H1 (cell line): ENCODE data around the gene RAB40C. TPM values are rescaled to one million over a fixed set of nuclear protein-coding genes. Genes with fewer than 3 reads are reported as not detected.

Experiments used
- CTCF ChIA-PET: fragments of 300-600 bp; sonication (Branson Sonifier 250); formaldehyde crosslinking; loops from one replicate; lab custom pipeline; 2021; ENCODE audit not compliant: partially characterized antibody; lab: Charles Lee
- POLR2A ChIA-PET: fragments of 300-600 bp; sonication (Branson Sonifier 250); formaldehyde crosslinking; loops from one replicate; lab custom pipeline; 2021; ENCODE audit warnings: inconsistent platforms; ENCODE audit not compliant: partially characterized antibody; lab: Charles Lee
- DNase-seq, 2 experiments: peaks; one replicate each; pipeline versions ENCODE4 v3.0.0 to v3.0.0-alpha.2; 2010 to 2022; ENCODE audit warnings: low spot score in 2 of 2, low read depth in 1 of 2, mixed read lengths in 1 of 2
- FAIRE-seq: peaks from 2 replicates; lab custom pipeline; 2011; peaks lifted over from hg19 to GRCh38; lab: Jason Lieb, UNC
- H2AFZ ChIP-seq: 2 replicates; pipeline ENCODE4 v1.8.1; 2012; ENCODE audit warnings: low read length, inconsistent platforms
- H2AK5ac ChIP-seq: 2 replicates; pipeline ENCODE4 v1.6.1; 2013; ENCODE audit warnings: low read depth, low read length
- H2BK120ac ChIP-seq: replicated peaks from 2 replicates; pipeline ENCODE3; 2013; ENCODE audit warnings: low read depth, low read length, inconsistent platforms
- H2BK12ac ChIP-seq: 2 replicates; pipeline ENCODE4 v1.6.1; 2013; ENCODE audit warnings: low read depth, low read length
- H2BK15ac ChIP-seq: 2 replicates; pipeline ENCODE4 v1.6.1; 2013; ENCODE audit warnings: low read length
- H2BK20ac ChIP-seq: 2 replicates; pipeline ENCODE4 v1.6.1; 2013; ENCODE audit warnings: low read length
- H2BK5ac ChIP-seq: 2 replicates; pipeline ENCODE4 v1.6.1; 2013; ENCODE audit warnings: low read depth, low read length
- H3K14ac ChIP-seq: 2 replicates; pipeline ENCODE4 v1.6.1; 2013; ENCODE audit warnings: inconsistent platforms; ENCODE audit not compliant: insufficient read length
- H3K18ac ChIP-seq: 2 replicates; pipeline ENCODE4 v1.6.1; 2013; ENCODE audit warnings: low read length; ENCODE audit errors: extremely low read depth
- H3K23ac ChIP-seq: 2 replicates; pipeline ENCODE4 v1.6.1; 2013; ENCODE audit warnings: inconsistent platforms; ENCODE audit not compliant: insufficient read length
- H3K23me2 ChIP-seq: 2 replicates; pipeline ENCODE4 v1.6.1; 2013; ENCODE audit warnings: low read depth, low read length
- H3K27ac ChIP-seq: 2 replicates; pipeline ENCODE4 v1.6.1; 2011; ENCODE audit warnings: low read depth, low read length, inconsistent platforms
- H3K27me3 ChIP-seq, 4 experiments: replicated peaks in 1 of 4; 1 replicate in 1 of 4; 2 replicates in 3 of 4; pipeline versions ENCODE4 v1.6.1 to v1.8.1; 2011 to 2013; ENCODE audit warnings: low read length in 3 of 4, mild to moderate bottlenecking in 3 of 4, inconsistent platforms in 2 of 4, mixed read lengths in 2 of 4, moderate library complexity in 1 of 4; ENCODE audit not compliant: control insufficient read depth in 3 of 4, insufficient read depth in 3 of 4; ENCODE audit errors: extremely low read depth in 1 of 4
- H3K36me3 ChIP-seq, 4 experiments: 2 replicates each; pipeline versions ENCODE4 v1.6.1 to v1.8.1; 2011 to 2013; ENCODE audit warnings: mild to moderate bottlenecking in 4 of 4, low read length in 3 of 4, moderate library complexity in 2 of 4, control low read depth in 1 of 4, inconsistent platforms in 1 of 4; ENCODE audit not compliant: insufficient read depth in 4 of 4, control insufficient read depth in 2 of 4
- H3K4ac ChIP-seq: replicated peaks from 2 replicates; pipeline ENCODE3; 2013; ENCODE audit warnings: low read length, low read depth, mixed read lengths, inconsistent platforms; ENCODE audit not compliant: insufficient read length
- H3K4me1 ChIP-seq, 4 experiments: replicated peaks in 1 of 4; 1 replicate in 1 of 4; 2 replicates in 3 of 4; pipeline versions ENCODE4 v1.6.1 to v1.8.1; 2011 to 2013; ENCODE audit warnings: low read length in 3 of 4, inconsistent platforms in 2 of 4, mixed read lengths in 1 of 4; ENCODE audit not compliant: insufficient read depth in 4 of 4, control insufficient read depth in 3 of 4
- H3K4me2 ChIP-seq, 2 experiments: 2 replicates each; pipeline versions ENCODE4 v1.6.1 to v1.8.1; 2011 to 2013; ENCODE audit warnings: low read depth in 2 of 2, low read length in 2 of 2, control low read depth in 1 of 2, inconsistent platforms in 1 of 2, mild to moderate bottlenecking in 1 of 2; ENCODE audit not compliant: insufficient read depth in 1 of 2
- H3K4me3 ChIP-seq, 4 experiments: fragments of 200-600, 300-600 bp in 1 of 4; sonication (generic), shearing (Covaris generic), sonication (Bioruptor Twin) in 1 of 4; 2 replicates each; pipeline versions ENCODE4 v1.5.1 to v1.8.1; 2011 to 2016; ENCODE audit warnings: low read length in 4 of 4, low read depth in 3 of 4, control low read depth in 2 of 4, inconsistent platforms in 2 of 4, mild to moderate bottlenecking in 2 of 4, mixed read lengths in 1 of 4, moderate library complexity in 1 of 4; ENCODE audit not compliant: insufficient read depth in 2 of 4; ENCODE audit errors: extremely low read depth in 1 of 4
- H3K56ac ChIP-seq: replicated peaks from 2 replicates; pipeline ENCODE3; 2013; ENCODE audit warnings: low read depth, mild to moderate bottlenecking, mixed read lengths, low read length, inconsistent platforms; ENCODE audit not compliant: insufficient read length
- H3K79me1 ChIP-seq: 2 replicates; pipeline ENCODE4 v1.6.1; 2013; ENCODE audit warnings: low read depth, low read length, control low read depth
- H3K79me2 ChIP-seq, 2 experiments: 2 replicates each; pipeline versions ENCODE4 v1.6.1 to v1.8.1; 2012 to 2013; ENCODE audit warnings: low read length in 2 of 2, mild to moderate bottlenecking in 2 of 2, inconsistent platforms in 1 of 2; ENCODE audit not compliant: insufficient read depth in 2 of 2, control insufficient read depth in 1 of 2
- H3K9ac ChIP-seq, 4 experiments: replicated peaks in 1 of 4; 1 replicate in 1 of 4; 2 replicates in 3 of 4; pipeline versions ENCODE4 v1.6.1 to v1.8.1; 2011 to 2013; ENCODE audit warnings: low read depth in 3 of 4, low read length in 3 of 4, control low read depth in 2 of 4, mild to moderate bottlenecking in 2 of 4, moderate library complexity in 2 of 4, inconsistent platforms in 1 of 4; ENCODE audit errors: extremely low read depth in 1 of 4
- H3K9me3 ChIP-seq, 2 experiments: 2 replicates each; pipeline versions ENCODE4 v1.6.1 to v1.8.1; 2012 to 2013; ENCODE audit warnings: mild to moderate bottlenecking in 2 of 2, moderate library complexity in 2 of 2, control low read depth in 1 of 2, inconsistent platforms in 1 of 2, low read depth in 1 of 2, low read length in 1 of 2, mixed read lengths in 1 of 2; ENCODE audit not compliant: insufficient read depth in 2 of 2
- H4K20me1 ChIP-seq, 2 experiments: replicated peaks in 1 of 2; 2 replicates each; pipeline versions ENCODE3 to v1.8.1; 2011 to 2013; ENCODE audit warnings: inconsistent platforms in 2 of 2, low read length in 2 of 2, mild to moderate bottlenecking in 1 of 2; ENCODE audit not compliant: insufficient read depth in 2 of 2, control insufficient read depth in 1 of 2
- H4K5ac ChIP-seq: 2 replicates; pipeline ENCODE4 v1.6.1; 2013; ENCODE audit warnings: low read length, low read depth, mixed read lengths, inconsistent platforms; ENCODE audit not compliant: insufficient read length
- H4K8ac ChIP-seq: 2 replicates; pipeline ENCODE4 v1.8.0; 2013; ENCODE audit warnings: mild to moderate bottlenecking, moderate library complexity, low read length, inconsistent platforms; ENCODE audit not compliant: insufficient read depth; ENCODE audit errors: extremely low read depth
- H4K91ac ChIP-seq: replicated peaks from 2 replicates; pipeline ENCODE3; 2013; ENCODE audit warnings: low read length, mixed read lengths, inconsistent platforms; ENCODE audit not compliant: insufficient read length
- ASH2L ChIP-seq: fragments of 200-600, 300-600 bp; sonication (generic); IDR thresholded peaks from one replicate; pipeline ENCODE4 v1.7.1; 2017; ENCODE audit warnings: low read length
- CHD2 ChIP-seq: IDR thresholded peaks from 2 replicates; pipeline ENCODE4 v1.6.1; 2012; ENCODE audit warnings: low read length, improper control_type of control experiment
- EP300 ChIP-seq, 2 experiments: IDR thresholded peaks; 1 replicate in 1 of 2; 2 replicates in 1 of 2; pipeline ENCODE4 v1.6.1; 2011 to 2012; ENCODE audit warnings: low read depth in 2 of 2, low read length in 2 of 2, mild to moderate bottlenecking in 2 of 2, borderline replicate concordance in 1 of 2, inconsistent platforms in 1 of 2, moderate library complexity in 1 of 2
- EZH2 ChIP-seq: fragments of 200-600 bp; sonication (generic); IDR thresholded peaks from 2 replicates; pipeline ENCODE4 v1.7.1; 2012; ENCODE audit warnings: low read depth, mild to moderate bottlenecking, moderate library complexity, low read length, inconsistent platforms; ENCODE audit not compliant: severe bottlenecking
- SIN3A ChIP-seq, 2 experiments: IDR thresholded peaks in 1 of 2; conservative IDR thresholded peaks in 1 of 2; 2 replicates each; pipeline ENCODE4 v1.6.1; 2011 to 2012; ENCODE audit warnings: low read length in 2 of 2, improper control_type of control experiment in 1 of 2, low read depth in 1 of 2, mild to moderate bottlenecking in 1 of 2
- SIRT6 ChIP-seq: IDR thresholded peaks from one replicate; pipeline ENCODE4 v1.7.1; 2012; ENCODE audit warnings: low read length, inconsistent platforms
- TCF12 ChIP-seq: IDR thresholded peaks from 2 replicates; pipeline ENCODE4 v1.6.1; 2011; ENCODE audit warnings: low read depth, mild to moderate bottlenecking, low read length
- WGBS, 2 experiments: shearing (Covaris generic) in 1 of 2; methylation state at CpG; one replicate each; pipeline versions ENCODE4 v1.1.6 to v1.1.7; 2013 to 2015; ENCODE audit warnings: low lambda C conversion rate in 2 of 2, mixed read lengths in 2 of 2, inconsistent platforms in 1 of 2, low coverage in 1 of 2, missing lambda C conversion rate in 1 of 2; ENCODE audit not compliant: insufficient replicate concordance in 2 of 2, insufficient coverage in 1 of 2, insufficient read length in 1 of 2; ENCODE audit errors: extremely low coverage in 1 of 2, missing lambda C conversion rate in 1 of 2; 5-methylcytosine and 5-hydroxymethylcytosine counted together
- polyA plus RNA-seq, 7 experiments: library from polyadenylated mRNA; depleted of rRNA in 3 of 7; stranded (reverse) in 5 of 7; unstranded in 2 of 7; fragments of >200 nt in 5 of 7; fragments of 200-250 nt in 2 of 7; gene quantifications; 1 replicate in 5 of 7; 2 replicates in 1 of 7; 4 replicates in 1 of 7; pipeline versions ENCODE4 v1.2.1 to v1.2.3, GENCODE V29; 2011 to 2013; ENCODE audit warnings: missing spikeins in 2 of 7, mixed read lengths in 2 of 7
- total RNA-seq: library from RNA; stranded (reverse); fragmentation: NEBNext Ultra II Directional; extraction: Animal tissue kit (Norgen Biotek cat#: 25700); gene quantifications from 2 replicates; pipeline ENCODE4 v1.2.1, GENCODE V29; 2021
- TF ChIP-seq, protein P1 (sequence below), 3 experiments: IDR thresholded peaks; 1 replicate in 2 of 3; 2 replicates in 1 of 3; pipeline versions ENCODE4 v1.5.1 to v1.6.1; 2011; ENCODE audit warnings: low read length in 3 of 3, mild to moderate bottlenecking in 3 of 3, inconsistent platforms in 2 of 3, low read depth in 1 of 3, moderate library complexity in 1 of 3; ENCODE audit not compliant: insufficient read depth in 1 of 3; ENCODE audit errors: control extremely low read depth in 1 of 3

Gene RAB40C
- total and polyA plus RNA-seq, 2 of the 8 experiments (the other 6 are each of a cell fraction or from before 2014, with no cell fraction given), result 13.9 to 15.6 TPM

DNA sequence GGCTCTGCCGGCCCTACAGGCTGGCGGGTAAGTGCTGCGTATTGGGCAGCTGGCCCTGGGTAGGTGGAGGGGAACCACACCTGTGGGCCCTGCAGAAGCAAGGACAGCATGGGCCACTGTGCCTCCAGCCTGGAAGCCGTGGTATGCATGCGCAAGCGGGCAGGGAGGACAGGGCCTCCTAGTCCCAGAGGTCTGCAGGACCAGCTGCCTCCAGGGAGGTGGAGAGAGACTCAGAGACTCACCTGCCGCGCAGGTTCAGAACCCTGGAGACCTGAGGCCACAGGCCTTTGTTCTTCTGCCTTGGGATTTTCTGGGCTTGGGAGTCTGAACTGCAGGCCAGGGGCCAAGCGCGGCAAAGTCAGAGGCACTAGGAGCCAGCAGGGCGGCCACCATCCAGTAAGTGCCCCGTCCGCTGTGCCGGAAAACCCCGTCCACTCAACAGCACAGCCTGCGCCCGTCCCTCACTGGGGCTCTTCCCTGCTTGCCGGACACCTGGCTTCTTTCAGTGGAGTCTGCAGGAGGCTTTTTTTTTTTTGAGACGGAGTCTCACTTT is 8.8 kb upstream of the RAB40C start:
- Histone ChIP-seq H4K8ac (no peak overlapping the region), H3K79me2 (no peaks in the 10 kb centered on the region), H2BK15ac (no peak overlapping the region), H4K5ac (no peak overlapping the region), H3K4me3 (no peak overlapping the region), H3K56ac (no peak overlapping the region), H3K4ac (peak overlapping the region; percentile 33), H2BK20ac (no peak overlapping the region), H3K18ac (no peak overlapping the region), H3K23me2 (peaks cover 2% of the 10 kb centered on the region; the same call in 1 of the 2 replicates), H4K20me1 (peaks cover 0 to 7% of the 10 kb centered on the region in 2 experiments), H3K9me3 (no peaks in the 10 kb centered on the region), H3K4me2 (no peak overlapping the region), H3K36me3 (peaks cover 0 to 2% (median 0%) of the 10 kb centered on the region in 4 experiments; a peak in 1 of 8 replicates), H2AFZ (no peak overlapping the region), H3K79me1 (no peaks in the 10 kb centered on the region), H3K23ac (no peak overlapping the region), H2BK120ac (no peak overlapping the region), H3K4me1 (peaks cover 0 to 22% (median 17%) of the 10 kb centered on the region in 4 experiments; a peak in 6 of 7 replicates), H2BK12ac (no peak overlapping the region), H3K14ac (no peak overlapping the region), H3K27ac (no peak overlapping the region), H3K9ac (no peak overlapping the region), H4K91ac (no peak overlapping the region), H3K27me3 (peaks cover 0 to 11% (median 6%) of the 10 kb centered on the region in 4 experiments; a peak in 5 of 7 replicates), H2AK5ac (peak overlapping the region; percentile 21; the same call in 1 of the 2 replicates), H2BK5ac (no peak overlapping the region)
- DNase-seq (no peak), FAIRE-seq (no peak)
- ChIA-PET POLR2A (interaction anchor here (1.2 to 7.9 kb wide), 6 partner anchors 8 to 211 kb away, joined by 3 to 58 read pairs (median 5); partner anchors contain the start of genes MRPL28, NHLRC4, PIGQ and WFIKKN1), CTCF (interaction anchor here (0.6 to 5.4 kb wide), 15 partner anchors 10 to 304 kb away, joined by 3 to 35 read pairs (median 6); partner anchors contain the start of genes NHLRC4 and WDR90)
- 95% methylated on average over 17 of the region's 19 CpGs; no CpG with 5 or more reads in 1 of the 2 experiments for WGBS, 2 experiments
- TF ChIP-seq, protein P1, sequence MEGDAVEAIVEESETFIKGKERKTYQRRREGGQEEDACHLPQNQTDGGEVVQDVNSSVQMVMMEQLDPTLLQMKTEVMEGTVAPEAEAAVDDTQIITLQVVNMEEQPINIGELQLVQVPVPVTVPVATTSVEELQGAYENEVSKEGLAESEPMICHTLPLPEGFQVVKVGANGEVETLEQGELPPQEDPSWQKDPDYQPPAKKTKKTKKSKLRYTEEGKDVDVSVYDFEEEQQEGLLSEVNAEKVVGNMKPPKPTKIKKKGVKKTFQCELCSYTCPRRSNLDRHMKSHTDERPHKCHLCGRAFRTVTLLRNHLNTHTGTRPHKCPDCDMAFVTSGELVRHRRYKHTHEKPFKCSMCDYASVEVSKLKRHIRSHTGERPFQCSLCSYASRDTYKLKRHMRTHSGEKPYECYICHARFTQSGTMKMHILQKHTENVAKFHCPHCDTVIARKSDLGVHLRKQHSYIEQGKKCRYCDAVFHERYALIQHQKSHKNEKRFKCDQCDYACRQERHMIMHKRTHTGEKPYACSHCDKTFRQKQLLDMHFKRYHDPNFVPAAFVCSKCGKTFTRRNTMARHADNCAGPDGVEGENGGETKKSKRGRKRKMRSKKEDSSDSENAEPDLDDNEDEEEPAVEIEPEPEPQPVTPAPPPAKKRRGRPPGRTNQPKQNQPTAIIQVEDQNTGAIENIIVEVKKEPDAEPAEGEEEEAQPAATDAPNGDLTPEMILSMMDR (IDR thresholded peaks at IDR 0.05; ENCODE audit: control extremely low read depth in 1 of 3, insufficient read depth in 1 of 3, low read depth in 1 of 3, low read length in 3 of 3), result no peak
- no peak for TF ChIP-seq TCF12
- no peak for TF ChIP-seq ASH2L
- no peak for TF ChIP-seq EZH2
- TF ChIP-seq EP300 (IDR thresholded peaks at IDR 0.05; ENCODE audit: borderline replicate concordance in 1 of 2, low read depth in 2 of 2, low read length in 2 of 2), result no peak
- no peak for TF ChIP-seq SIRT6
- TF ChIP-seq SIN3A (conservative IDR thresholded peaks at IDR 0.05 in 1 of 2, IDR thresholded peaks at IDR 0.05 in 1 of 2; ENCODE audit: low read depth in 1 of 2, low read length in 2 of 2), result no peak
- no peak for TF ChIP-seq CHD2
